ENCODE measurements around the gene ARRDC3. TPM values are rescaled to one million over a fixed set of nuclear protein-coding genes. Genes with fewer than 3 reads are reported as not detected.
A peak's percentile ranks its signal among the peaks of the same experiment; 100 is the strongest.

ARRDC3 gene
- total and polyA plus RNA-seq, 9 of the 15 experiments (the other 6 are each of a cell fraction or from before 2014, with no cell fraction given): 15.3 to 58.1 (median 39.4) TPM

DNA sequence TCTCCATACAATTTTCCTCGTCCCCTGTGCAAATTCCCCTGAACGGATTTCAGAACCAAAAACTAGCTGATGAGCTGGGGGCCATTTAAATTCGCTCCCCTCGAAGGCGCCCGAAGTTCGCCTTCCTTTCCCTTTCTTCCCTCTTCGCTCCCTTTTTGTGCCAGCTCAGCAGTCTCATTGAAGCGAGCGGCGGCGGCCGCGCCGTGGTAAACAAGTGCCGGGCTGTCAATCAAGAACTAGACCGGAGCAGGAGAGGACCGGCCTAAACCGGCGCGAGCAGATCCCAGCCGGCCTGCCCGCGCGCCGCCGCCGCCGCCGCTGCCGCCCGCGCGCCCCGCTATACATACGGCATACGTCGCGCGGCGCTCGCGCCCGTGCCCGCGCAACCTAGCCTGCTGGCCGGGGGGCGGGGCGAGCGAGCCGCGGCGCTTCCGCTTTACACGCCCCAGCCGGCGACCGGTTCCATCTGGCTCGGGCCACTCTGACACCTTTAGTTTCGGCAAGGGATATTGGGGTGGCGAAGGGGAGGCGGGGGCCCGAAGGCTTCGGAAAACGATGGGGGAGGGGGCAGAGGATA lies 3.1 kb downstream of the ARRDC3 start (continued):
- TF ChIP-seq TEAD2 (tag; IDR thresholded peaks at IDR 0.05) (no peak), NEUROD1 (IDR thresholded peaks at IDR 0.05; ENCODE audit: borderline replicate concordance, low read depth, low read length, partially characterized antibody) (peak; percentile 59), FOXM1 (IDR thresholded peaks at IDR 0.05; ENCODE audit: low read depth) (no peak), FOXM1 (CRISPR knock-in tag; IDR thresholded peaks at IDR 0.05; ENCODE audit: low read depth) (no peak), ATF7 (IDR thresholded peaks at IDR 0.05) (peak; percentile 55; the same call in 1 of the 2 replicates), ZNF175 (CRISPR knock-in tag; IDR thresholded peaks at IDR 0.05; ENCODE audit: low read depth) (no peak), MECOM (CRISPR knock-in tag; IDR thresholded peaks at IDR 0.05) (no peak), ZKSCAN8 (CRISPR knock-in tag; IDR thresholded peaks at IDR 0.05) (no peak), NCOA1 (IDR thresholded peaks at IDR 0.05; ENCODE audit: low read depth) (no peak), SPI1 (IDR thresholded peaks at IDR 0.05; ENCODE audit: borderline replicate concordance, low read depth, low read length) (peak; percentile 92), PTRF (tag; IDR thresholded peaks at IDR 0.05) (no peak), ZNF583 (CRISPR knock-in tag; IDR thresholded peaks at IDR 0.05) (no peak), FOXA1 (IDR thresholded peaks at IDR 0.05; ENCODE audit: borderline replicate concordance) (no peak), TCF7 (IDR thresholded peaks at IDR 0.05; ENCODE audit: borderline replicate concordance) (peak; percentile 58; the same call in 1 of the 2 replicates), TAL1 (IDR thresholded peaks at IDR 0.05) (no peak), MTA3 (IDR thresholded peaks at IDR 0.05; ENCODE audit: borderline replicate concordance) (no peak), NRF1 (conservative IDR thresholded peaks at IDR 0.05 in 1 of 2, IDR thresholded peaks at IDR 0.05 in 1 of 2) (peak; percentile 78 to 85; a peak in 3 of 4 replicates), HLTF (IDR thresholded peaks at IDR 0.05) (no peak), MIER1 (IDR thresholded peaks at IDR 0.05; ENCODE audit: low read depth) (no peak), SREBF1 (IDR thresholded peaks at IDR 0.05; ENCODE audit: borderline replicate concordance, low read depth, low read length) (no peak)
- TF ChIP-seq, protein P1, sequence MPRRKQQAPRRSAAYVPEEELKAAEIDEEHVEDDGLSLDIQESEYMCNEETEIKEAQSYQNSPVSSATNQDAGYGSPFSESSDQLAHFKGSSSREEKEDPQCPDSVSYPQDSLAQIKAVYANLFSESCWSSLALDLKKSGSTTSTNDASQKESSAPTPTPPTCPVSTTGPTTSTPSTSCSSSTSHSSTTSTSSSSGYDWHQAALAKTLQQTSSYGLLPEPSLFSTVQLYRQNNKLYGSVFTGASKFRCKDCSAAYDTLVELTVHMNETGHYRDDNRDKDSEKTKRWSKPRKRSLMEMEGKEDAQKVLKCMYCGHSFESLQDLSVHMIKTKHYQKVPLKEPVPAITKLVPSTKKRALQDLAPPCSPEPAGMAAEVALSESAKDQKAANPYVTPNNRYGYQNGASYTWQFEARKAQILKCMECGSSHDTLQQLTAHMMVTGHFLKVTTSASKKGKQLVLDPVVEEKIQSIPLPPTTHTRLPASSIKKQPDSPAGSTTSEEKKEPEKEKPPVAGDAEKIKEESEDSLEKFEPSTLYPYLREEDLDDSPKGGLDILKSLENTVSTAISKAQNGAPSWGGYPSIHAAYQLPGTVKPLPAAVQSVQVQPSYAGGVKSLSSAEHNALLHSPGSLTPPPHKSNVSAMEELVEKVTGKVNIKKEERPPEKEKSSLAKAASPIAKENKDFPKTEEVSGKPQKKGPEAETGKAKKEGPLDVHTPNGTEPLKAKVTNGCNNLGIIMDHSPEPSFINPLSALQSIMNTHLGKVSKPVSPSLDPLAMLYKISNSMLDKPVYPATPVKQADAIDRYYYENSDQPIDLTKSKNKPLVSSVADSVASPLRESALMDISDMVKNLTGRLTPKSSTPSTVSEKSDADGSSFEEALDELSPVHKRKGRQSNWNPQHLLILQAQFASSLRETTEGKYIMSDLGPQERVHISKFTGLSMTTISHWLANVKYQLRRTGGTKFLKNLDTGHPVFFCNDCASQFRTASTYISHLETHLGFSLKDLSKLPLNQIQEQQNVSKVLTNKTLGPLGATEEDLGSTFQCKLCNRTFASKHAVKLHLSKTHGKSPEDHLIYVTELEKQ (CRISPR knock-in tag; IDR thresholded peaks at IDR 0.05): no peak
- TF ChIP-seq, protein P2, sequence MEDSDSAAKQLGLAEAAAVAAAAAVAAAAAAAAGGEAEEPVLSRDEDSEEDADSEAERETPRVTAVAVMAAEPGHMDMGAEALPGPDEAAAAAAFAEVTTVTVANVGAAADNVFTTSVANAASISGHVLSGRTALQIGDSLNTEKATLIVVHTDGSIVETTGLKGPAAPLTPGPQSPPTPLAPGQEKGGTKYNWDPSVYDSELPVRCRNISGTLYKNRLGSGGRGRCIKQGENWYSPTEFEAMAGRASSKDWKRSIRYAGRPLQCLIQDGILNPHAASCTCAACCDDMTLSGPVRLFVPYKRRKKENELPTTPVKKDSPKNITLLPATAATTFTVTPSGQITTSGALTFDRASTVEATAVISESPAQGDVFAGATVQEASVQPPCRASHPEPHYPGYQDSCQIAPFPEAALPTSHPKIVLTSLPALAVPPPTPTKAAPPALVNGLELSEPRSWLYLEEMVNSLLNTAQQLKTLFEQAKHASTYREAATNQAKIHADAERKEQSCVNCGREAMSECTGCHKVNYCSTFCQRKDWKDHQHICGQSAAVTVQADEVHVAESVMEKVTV (CRISPR knock-in tag; IDR thresholded peaks at IDR 0.05): 0 out of 2 replicates have a peak, but pooled peaks have one; percentile 14
- TF ChIP-seq, protein P3, sequence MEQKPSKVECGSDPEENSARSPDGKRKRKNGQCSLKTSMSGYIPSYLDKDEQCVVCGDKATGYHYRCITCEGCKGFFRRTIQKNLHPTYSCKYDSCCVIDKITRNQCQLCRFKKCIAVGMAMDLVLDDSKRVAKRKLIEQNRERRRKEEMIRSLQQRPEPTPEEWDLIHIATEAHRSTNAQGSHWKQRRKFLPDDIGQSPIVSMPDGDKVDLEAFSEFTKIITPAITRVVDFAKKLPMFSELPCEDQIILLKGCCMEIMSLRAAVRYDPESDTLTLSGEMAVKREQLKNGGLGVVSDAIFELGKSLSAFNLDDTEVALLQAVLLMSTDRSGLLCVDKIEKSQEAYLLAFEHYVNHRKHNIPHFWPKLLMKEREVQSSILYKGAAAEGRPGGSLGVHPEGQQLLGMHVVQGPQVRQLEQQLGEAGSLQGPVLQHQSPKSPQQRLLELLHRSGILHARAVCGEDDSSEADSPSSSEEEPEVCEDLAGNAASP (IDR thresholded peaks at IDR 0.05): no peak
- TF ChIP-seq, protein P4, sequence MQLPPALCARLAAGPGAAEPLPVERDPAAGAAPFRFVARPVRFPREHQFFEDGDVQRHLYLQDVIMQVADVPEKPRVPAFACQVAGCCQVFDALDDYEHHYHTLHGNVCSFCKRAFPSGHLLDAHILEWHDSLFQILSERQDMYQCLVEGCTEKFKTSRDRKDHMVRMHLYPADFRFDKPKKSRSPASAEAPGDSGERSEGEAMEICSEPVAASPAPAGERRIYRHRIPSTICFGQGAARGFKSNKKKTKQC (CRISPR knock-in tag; IDR thresholded peaks at IDR 0.05): no peak; the same call in 1 of the 2 replicates
